ENCODE measurements around the gene PER1. TPM values are rescaled to one million over a fixed set of nuclear protein-coding genes. Genes with fewer than 3 reads are reported as not detected.

Gene PER1
- total and polyA plus RNA-seq, 2 of the 13 experiments (the other 11 are each of a cell fraction or from before 2014, with no cell fraction given): 2.6 to 3.6 TPM

DNA sequence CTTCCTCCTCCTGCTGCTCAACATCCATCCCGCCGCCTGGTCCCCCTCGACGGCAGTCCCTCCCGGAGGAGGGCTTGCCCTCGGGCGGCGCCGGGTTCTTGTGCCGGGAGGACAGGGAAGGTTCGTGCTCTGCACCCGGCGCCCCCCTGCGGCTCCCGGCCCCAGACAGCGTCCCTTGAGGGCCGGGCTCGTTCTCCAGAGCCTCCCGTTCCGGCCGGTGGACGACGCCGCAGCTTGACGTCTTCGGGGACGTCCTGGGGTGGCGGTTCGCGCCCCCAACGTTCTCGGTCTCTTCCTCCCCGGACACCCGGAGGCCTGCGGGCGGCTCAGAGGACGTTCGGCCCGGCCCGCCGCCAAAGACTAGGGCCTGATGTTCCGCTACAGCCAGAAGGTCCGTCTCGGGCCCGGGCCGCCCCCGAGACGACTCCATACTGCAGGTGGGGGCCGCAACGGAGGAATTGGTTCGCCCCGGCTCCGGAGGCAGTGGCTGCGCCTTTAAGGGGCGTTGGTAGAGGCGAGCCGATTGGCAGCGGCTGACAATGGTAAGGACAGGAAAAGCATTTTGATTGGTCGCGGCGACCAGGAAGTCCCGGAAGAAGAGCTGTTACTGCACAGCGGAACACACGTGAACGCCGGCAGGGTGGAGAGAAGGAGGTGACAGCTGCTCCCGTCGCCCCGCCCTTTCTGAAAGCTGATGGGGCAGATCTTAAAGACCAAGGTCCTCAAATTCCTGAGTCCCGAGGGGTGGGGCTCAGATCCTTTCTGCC lies 37.7 kb upstream of the PER1 start, which contains the start of gene BORCS6 (continued):
- TF ChIP-seq, protein P1, sequence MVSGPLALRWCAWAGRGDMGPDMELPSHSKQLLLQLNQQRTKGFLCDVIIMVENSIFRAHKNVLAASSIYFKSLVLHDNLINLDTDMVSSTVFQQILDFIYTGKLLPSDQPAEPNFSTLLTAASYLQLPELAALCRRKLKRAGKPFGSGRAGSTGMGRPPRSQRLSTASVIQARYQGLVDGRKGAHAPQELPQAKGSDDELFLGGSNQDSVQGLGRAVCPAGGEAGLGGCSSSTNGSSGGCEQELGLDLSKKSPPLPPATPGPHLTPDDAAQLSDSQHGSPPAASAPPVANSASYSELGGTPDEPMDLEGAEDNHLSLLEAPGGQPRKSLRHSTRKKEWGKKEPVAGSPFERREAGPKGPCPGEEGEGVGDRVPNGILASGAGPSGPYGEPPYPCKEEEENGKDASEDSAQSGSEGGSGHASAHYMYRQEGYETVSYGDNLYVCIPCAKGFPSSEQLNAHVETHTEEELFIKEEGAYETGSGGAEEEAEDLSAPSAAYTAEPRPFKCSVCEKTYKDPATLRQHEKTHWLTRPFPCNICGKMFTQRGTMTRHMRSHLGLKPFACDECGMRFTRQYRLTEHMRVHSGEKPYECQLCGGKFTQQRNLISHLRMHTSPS (CRISPR knock-in tag; IDR thresholded peaks at IDR 0.05; ENCODE audit: low read depth): no peak
- TF ChIP-seq ZBTB42 (CRISPR knock-in tag; IDR thresholded peaks at IDR 0.05): no peak
- no peak for TF ChIP-seq NFKBIZ (CRISPR knock-in tag; IDR thresholded peaks at IDR 0.05)
- TF ChIP-seq ZSCAN31 (CRISPR knock-in tag; IDR thresholded peaks at IDR 0.05; ENCODE audit: low read depth): peak; percentile 54; the same call in 1 of the 2 replicates
- TF ChIP-seq ZNF263 (CRISPR knock-in tag; IDR thresholded peaks at IDR 0.05): no peak
- TF ChIP-seq ZSCAN12 (CRISPR knock-in tag; IDR thresholded peaks at IDR 0.05): no peak
- TF ChIP-seq SAP130 (CRISPR knock-in tag; IDR thresholded peaks at IDR 0.05; ENCODE audit: low read depth): peak; percentile 95
- TF ChIP-seq, protein P2, sequence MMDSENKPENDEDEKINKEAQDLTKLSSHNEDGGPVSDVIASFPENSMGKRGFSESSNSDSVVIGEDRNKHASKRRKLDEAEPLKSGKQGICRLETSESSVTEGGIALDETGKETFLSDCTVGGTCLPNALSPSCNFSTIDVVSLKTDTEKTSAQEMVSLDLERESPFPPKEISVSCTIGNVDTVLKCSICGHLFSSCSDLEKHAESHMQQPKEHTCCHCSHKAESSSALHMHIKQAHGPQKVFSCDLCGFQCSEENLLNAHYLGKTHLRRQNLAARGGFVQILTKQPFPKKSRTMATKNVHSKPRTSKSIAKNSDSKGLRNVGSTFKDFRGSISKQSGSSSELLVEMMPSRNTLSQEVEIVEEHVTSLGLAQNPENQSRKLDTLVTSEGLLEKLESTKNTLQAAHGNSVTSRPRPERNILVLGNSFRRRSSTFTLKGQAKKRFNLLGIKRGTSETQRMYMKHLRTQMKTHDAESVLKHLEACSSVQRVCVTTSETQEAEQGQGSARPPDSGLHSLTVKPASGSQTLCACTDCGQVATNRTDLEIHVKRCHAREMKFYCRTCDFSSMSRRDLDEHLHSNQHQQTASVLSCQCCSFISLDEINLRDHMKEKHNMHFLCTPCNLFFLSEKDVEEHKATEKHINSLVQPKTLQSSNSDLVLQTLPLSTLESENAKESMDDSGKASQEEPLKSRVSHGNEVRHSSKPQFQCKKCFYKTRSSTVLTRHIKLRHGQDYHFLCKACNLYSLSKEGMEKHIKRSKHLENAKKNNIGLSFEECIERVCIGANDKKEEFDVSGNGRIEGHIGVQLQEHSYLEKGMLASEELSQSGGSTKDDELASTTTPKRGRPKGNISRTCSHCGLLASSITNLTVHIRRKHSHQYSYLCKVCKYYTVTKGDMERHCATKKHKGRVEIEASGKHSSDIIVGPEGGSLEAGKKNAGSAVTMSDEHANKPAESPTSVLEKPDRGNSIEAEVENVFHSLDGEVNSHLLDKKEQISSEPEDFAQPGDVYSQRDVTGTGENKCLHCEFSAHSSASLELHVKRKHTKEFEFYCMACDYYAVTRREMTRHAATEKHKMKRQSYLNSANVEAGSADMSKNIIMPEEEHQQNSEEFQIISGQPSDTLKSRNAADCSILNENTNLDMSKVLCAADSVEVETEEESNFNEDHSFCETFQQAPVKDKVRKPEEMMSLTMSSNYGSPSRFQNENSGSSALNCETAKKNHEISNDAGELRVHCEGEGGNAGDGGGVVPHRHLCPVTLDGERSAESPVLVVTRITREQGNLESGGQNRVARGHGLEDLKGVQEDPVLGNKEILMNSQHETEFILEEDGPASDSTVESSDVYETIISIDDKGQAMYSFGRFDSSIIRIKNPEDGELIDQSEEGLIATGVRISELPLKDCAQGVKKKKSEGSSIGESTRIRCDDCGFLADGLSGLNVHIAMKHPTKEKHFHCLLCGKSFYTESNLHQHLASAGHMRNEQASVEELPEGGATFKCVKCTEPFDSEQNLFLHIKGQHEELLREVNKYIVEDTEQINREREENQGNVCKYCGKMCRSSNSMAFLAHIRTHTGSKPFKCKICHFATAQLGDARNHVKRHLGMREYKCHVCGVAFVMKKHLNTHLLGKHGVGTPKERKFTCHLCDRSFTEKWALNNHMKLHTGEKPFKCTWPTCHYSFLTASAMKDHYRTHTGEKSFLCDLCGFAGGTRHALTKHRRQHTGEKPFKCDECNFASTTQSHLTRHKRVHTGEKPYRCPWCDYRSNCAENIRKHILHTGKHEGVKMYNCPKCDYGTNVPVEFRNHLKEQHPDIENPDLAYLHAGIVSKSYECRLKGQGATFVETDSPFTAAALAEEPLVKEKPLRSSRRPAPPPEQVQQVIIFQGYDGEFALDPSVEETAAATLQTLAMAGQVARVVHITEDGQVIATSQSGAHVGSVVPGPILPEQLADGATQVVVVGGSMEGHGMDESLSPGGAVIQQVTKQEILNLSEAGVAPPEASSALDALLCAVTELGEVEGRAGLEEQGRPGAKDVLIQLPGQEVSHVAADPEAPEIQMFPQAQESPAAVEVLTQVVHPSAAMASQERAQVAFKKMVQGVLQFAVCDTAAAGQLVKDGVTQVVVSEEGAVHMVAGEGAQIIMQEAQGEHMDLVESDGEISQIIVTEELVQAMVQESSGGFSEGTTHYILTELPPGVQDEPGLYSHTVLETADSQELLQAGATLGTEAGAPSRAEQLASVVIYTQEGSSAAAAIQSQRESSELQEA (CRISPR knock-in tag; IDR thresholded peaks at IDR 0.05; ENCODE audit: not compliant biosample characterization): peak; percentile 20
- no peak for TF ChIP-seq ZNF772 (CRISPR knock-in tag; IDR thresholded peaks at IDR 0.05)
- TF ChIP-seq, protein P3, sequence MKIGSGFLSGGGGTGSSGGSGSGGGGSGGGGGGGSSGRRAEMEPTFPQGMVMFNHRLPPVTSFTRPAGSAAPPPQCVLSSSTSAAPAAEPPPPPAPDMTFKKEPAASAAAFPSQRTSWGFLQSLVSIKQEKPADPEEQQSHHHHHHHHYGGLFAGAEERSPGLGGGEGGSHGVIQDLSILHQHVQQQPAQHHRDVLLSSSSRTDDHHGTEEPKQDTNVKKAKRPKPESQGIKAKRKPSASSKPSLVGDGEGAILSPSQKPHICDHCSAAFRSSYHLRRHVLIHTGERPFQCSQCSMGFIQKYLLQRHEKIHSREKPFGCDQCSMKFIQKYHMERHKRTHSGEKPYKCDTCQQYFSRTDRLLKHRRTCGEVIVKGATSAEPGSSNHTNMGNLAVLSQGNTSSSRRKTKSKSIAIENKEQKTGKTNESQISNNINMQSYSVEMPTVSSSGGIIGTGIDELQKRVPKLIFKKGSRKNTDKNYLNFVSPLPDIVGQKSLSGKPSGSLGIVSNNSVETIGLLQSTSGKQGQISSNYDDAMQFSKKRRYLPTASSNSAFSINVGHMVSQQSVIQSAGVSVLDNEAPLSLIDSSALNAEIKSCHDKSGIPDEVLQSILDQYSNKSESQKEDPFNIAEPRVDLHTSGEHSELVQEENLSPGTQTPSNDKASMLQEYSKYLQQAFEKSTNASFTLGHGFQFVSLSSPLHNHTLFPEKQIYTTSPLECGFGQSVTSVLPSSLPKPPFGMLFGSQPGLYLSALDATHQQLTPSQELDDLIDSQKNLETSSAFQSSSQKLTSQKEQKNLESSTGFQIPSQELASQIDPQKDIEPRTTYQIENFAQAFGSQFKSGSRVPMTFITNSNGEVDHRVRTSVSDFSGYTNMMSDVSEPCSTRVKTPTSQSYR (CRISPR knock-in tag; IDR thresholded peaks at IDR 0.05; ENCODE audit: borderline replicate concordance): no peak
- peak; percentile 93; the same call in 1 of the 2 replicates for TF ChIP-seq ZNF383 (CRISPR knock-in tag; IDR thresholded peaks at IDR 0.05; ENCODE audit: borderline replicate concordance)
- TF ChIP-seq ZNF891 (CRISPR knock-in tag; IDR thresholded peaks at IDR 0.05): no peak; the same call in 1 of the 2 replicates
- no peak for TF ChIP-seq SNRNP70 (IDR thresholded peaks at IDR 0.05; ENCODE audit: low read depth, low read length)
- TF ChIP-seq MTF2 (CRISPR knock-in tag; IDR thresholded peaks at IDR 0.05; ENCODE audit: borderline replicate concordance): no peak
- TF ChIP-seq RFXANK (CRISPR knock-in tag; IDR thresholded peaks at IDR 0.05): no peak
- TF ChIP-seq MTA1 (CRISPR knock-in tag; IDR thresholded peaks at IDR 0.05; ENCODE audit: borderline replicate concordance): peak; percentile 28; the same call in 1 of the 2 replicates
- TF ChIP-seq JDP2 (CRISPR knock-in tag; IDR thresholded peaks at IDR 0.05; ENCODE audit: borderline replicate concordance): no peak

Data from HepG2 (cell line).